ENCODE data around the gene SPAG8.

DNA sequence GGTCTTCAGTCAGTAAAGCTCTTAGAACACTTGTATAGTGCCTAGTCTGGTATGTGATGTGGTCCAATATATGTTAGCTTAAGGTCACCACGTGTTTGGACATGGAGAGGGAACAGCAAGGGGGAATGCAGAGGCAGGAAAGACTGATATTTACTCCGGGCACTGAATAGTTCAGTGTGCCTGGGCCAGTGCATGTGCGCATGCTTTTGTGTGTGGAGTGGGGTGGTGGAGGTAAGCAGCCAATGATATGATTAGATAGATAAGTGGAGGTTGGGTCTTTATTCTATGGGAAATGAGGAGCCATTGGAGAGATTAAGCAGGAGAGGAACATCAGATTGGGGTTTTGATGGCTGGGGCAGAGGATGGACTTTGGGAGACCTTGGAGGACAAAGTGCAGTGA is 44.1 kb upstream of the SPAG8 start:
- TF ChIP-seq, protein P1, sequence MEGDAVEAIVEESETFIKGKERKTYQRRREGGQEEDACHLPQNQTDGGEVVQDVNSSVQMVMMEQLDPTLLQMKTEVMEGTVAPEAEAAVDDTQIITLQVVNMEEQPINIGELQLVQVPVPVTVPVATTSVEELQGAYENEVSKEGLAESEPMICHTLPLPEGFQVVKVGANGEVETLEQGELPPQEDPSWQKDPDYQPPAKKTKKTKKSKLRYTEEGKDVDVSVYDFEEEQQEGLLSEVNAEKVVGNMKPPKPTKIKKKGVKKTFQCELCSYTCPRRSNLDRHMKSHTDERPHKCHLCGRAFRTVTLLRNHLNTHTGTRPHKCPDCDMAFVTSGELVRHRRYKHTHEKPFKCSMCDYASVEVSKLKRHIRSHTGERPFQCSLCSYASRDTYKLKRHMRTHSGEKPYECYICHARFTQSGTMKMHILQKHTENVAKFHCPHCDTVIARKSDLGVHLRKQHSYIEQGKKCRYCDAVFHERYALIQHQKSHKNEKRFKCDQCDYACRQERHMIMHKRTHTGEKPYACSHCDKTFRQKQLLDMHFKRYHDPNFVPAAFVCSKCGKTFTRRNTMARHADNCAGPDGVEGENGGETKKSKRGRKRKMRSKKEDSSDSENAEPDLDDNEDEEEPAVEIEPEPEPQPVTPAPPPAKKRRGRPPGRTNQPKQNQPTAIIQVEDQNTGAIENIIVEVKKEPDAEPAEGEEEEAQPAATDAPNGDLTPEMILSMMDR (IDR thresholded peaks at IDR 0.05; ENCODE audit: borderline replicate concordance, extremely low read depth, low read length, poor library complexity, severe bottlenecking): no peak
- no peak for TF ChIP-seq EZH2 (IDR thresholded peaks at IDR 0.05; ENCODE audit: borderline replicate concordance, low read depth, low read length, severe bottlenecking)

Measured in DND-41 (cell line).